ENCODE measurements around the gene MAP2K3.
"Not testable (repeated sequence)": the region's sequence is repeated elsewhere in the genome, so short reads cannot be mapped to it uniquely, and the experiment has no call there.

MAP2K3 gene

DNA sequence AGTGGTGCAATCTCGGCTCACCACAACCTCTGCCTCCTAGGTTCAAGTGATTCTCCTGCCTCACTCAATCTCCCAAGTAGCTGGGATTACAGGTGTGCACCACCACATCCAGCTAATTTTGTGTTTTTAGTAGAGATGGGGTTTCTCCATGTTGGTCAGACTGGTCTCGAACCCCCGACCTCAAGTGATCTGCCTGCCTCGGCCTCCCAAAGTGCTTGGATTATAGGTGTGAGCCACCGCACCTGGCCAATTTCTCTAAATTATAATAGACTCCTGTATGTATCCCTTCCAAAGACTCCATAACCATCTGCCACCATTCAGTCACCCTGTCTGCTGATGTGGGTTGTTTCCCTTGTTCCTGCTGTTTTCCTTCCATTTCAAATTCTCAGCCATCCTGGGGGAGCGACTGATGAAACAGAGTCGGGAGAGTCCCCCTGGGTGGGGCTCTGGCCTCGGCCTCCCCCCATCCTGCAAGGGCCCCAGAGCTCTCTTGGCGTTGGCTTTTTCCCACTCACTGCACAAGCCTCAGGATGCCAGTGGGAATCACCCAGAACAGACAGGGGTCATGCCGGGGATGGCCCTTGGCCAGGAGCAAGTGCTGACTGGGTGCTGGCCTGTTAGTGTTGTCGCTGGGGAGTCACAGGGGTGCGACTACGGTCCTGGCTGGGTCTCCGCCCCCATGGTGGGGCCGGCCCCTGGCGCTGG, 25.7 kb downstream of the MAP2K3 start:
- DNase-seq (ENCODE audit: low spot score), result not testable (repeated sequence)

DNA sequence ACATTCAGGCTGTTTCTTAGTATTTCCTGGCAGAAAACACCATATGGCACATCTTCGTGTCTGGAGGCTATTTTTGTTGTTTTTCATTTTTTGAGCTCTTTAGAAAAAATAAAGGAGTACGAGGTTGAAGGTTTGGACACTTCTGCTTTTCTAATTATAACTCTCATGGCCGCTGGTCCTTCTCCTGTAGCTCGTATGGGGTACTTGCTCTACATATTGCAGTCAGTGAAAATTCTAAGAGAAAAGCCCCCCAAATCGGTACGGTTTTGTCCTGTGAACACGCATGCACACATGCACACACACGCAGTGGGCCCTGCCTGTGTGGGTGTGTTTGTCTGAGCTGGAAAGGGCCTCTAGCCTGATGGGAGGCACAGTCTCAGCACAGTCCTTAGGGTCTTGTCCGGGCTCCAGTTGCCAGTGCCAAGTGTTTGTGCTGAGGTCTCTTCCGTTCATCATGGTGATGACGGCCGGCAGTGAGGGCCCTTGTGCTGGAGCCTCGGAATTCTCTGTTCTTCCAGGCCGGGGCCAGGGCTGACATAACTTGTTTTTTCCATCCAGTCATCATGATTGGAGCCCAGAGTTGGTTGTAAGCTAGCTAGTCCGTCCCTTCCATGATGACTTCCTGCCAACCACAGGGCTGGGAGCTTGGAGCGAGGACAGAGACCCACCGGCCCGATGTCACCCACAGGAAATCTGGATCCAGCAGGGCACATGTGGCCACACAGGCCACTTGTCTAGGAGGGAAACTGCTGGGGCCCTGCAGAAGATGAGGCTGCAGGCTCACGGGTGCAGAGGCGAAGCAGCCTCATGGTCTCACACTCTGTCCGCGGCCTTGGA, 26.5 kb downstream of the MAP2K3 start:
- DNase-seq (ENCODE audit: low spot score), result not testable (repeated sequence)

DNA sequence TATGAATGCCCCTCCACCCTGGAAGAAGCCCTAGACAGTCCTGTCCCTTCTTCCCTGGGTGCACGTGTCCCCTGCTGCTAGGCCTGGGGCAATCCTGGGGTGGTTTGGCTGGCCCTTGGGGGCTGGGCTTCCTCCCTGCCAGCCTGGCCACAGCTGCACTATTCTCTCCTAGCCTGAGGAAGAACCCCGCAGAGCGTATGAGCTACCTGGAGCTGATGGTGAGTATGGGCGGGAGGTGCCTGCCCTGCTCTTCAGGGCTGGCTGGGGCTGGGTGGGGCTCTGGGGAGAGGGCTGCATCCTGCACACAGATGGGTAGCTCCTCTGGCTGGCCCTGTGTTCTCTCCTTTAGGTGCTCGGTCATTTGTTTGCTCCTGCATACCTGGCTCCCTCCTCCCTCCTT, 28.8 kb downstream of the MAP2K3 start:
- no peak for DNase-seq (ENCODE audit: low spot score)

DNA sequence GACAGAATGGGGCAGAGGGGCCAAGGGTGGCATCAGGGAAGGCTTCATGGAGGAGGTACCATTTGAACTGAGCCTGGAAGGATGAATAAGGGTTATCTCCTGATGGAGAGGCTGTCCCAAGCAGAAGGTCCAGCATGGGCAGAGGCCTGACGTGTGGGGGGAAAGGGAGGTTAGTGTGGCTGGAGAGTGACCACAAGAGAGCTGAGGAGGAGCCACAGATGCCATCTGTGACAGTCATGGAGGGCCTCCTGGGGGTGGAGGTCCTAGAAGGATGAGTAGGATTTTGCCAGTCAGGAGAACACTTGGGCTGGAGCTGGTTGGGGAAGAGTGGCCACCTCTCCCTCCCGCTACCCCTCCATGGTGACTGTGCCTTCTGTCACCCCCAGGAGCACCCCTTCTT, 29.2 kb downstream of the MAP2K3 start:
- not testable (repeated sequence) for DNase-seq (ENCODE audit: low spot score)

DNA sequence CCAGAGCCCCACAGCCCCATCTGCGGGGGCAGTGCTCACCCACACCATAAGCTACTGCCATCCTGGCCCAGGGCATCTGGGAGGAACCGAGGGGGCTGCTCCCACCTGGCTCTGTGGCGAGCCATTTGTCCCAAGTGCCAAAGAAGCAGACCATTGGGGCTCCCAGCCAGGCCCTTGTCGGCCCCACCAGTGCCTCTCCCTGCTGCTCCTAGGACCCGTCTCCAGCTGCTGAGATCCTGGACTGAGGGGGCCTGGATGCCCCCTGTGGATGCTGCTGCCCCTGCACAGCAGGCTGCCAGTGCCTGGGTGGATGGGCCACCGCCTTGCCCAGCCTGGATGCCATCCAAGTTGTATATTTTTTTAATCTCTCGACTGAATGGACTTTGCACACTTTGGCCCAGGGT, 29.8 kb downstream of the MAP2K3 start:
- not testable (repeated sequence) for DNase-seq (ENCODE audit: low spot score)

DNA sequence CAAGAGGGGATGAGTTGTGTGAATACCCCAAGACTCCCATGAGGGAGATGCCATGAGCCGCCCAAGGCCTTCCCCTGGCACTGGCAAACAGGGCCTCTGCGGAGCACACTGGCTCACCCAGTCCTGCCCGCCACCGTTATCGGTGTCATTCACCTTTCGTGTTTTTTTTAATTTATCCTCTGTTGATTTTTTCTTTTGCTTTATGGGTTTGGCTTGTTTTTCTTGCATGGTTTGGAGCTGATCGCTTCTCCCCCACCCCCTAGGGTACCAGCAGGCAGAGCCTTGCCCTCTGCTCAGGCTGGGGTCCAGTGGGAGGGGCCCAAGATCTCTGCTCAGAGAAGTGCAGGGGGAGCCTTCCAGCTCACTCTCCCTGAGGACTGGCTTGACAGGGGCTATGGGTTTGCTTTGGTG, 30.2 kb downstream of the MAP2K3 start:
- not testable (repeated sequence) for DNase-seq (ENCODE audit: low spot score)

DNA sequence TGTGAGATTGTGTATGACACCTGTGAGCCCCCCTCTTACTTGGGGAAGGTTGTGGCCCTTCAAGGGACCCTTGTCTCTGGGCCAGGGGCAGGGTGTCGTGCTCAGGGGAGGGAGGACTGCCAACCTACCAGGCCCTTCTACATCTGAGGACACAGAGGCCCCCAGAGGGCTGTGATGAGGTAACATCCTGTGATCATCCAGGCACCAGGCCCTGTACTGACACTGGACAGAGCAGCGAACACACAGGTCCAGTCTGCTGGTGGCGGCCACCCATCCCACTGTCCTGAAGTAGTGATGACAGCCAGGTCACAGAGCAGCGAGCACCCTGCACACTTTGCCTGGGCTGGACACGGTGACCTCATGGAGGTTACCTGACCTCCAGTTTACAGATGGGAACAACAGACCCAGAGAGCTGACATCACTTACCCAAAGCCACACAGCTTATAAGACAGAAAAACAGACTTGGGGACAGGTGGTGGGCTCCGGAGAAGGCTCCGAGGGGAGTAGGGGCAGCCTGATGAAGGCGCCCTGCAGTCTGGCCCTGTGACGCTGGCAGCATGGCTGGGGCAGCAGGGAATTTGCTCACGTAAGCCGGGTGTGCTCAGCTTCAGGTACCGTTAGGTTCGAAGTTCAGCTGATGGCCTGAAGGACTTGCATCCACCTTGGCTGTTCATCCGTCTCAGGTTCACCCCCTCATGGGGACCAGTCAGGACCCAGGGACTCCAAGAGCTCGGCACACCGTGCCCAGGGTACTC, 30.9 kb downstream of the MAP2K3 start:
- DNase-seq (ENCODE audit: low spot score), result not testable (repeated sequence)

DNA sequence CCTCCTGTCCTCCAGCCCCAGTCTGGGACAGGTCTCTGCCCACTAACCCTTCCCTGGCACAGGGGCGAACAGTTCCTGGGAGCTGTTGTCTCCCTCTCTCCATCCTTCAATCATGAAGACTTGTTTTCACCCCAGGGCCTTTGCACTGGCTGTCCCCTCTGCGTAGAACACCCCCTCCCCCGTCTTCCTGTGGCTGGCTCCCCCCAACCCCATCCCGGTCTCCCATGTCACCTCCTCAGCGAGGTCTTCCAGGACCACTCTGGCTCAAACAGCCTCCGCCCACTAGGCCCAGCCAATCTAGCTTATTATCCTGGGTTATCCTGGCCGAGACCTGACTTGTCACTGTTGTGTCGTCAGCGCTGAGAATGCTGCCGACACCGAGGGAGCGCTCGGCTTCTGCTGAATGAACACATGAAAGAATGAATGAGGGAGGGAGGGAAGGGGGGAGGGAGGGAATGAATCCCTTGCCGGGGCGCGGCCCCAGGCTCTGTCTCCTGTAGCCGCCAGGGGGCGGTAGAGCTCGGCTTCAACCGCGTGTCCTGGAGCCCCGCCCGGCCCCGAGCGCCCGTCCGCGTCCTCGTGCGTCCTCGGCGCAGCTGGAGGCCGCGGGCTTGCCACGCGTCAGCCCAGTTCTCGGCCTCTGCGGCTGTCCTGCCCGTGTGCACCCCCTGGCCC, 31.8 kb downstream of the MAP2K3 start:
- DNase-seq (ENCODE audit: low spot score), result not testable (repeated sequence)

DNA sequence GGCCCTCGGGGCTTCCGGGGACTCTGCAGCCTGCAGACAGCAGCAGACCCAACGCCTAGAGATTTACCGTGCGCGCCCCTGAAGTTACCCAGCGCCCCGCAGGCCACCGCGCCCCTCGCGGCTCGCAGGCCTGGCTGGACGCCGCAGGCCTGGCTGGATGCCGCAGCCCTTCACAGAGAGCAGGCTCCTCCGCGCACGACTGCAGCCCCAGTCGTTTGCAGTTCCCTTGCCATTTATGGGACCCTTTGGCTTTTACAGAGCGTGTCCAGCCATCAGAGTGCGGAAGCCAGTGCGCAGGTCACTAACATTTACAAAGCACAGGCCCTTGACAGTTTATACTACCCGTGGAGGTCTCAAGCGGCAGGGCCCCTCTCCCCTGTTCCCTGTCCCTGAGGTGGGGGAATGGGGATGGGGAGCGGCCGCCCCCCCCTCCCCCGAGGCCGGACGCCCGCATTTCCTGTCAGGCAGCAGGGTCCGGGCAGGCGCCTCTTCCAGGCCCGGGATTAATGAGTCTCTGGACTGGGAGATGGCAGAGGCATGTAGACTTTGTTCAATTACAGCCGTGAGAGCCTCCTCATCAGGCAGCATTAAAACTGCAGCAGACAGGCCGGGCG, 32.5 kb downstream of the MAP2K3 start:
- DNase-seq (ENCODE audit: low spot score), result not testable (repeated sequence)

DNA sequence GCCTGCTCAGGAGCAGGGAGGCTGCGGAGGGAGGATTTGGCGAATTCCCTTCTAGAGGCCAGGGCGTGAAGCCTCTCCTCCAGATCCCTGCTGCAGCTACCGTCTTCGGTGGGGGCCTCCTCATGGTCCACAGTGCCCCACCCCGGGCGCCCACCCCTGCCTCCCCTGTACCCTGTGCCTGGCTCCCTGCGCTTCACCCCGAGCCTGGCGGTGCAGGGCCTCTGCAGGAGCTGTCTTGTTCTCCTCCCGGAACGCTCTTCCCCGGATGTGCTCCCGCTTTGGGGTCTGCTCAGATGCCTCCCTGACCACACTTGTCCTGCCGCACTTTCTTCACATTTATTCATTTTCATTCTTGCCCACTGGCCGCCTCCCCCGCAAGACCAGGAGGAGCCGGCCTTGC, 33.3 kb downstream of the MAP2K3 start:
- DNase-seq (ENCODE audit: low spot score), result not testable (repeated sequence)

DNA sequence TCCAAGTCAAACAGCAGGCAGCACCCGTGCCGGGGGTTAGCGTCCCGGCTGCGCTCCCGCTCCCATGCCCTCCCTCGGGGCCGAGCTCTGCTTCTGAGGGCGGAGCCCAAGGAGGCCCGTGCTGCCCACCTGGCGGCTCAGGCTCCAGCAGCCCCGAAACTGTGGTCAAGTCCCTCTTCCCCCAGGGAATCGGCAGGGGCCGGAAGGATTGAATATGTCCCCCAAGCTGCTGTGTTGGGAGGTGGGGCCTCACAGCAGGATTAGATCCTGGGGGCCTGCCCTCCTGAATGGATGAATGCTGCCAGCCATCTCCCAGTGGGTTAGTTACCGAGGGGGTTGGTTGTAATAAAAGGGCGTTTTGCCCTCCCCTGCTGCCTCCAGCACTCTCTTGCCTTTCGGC, 33.9 kb downstream of the MAP2K3 start:
- no peak for DNase-seq (ENCODE audit: low spot score)

DNA sequence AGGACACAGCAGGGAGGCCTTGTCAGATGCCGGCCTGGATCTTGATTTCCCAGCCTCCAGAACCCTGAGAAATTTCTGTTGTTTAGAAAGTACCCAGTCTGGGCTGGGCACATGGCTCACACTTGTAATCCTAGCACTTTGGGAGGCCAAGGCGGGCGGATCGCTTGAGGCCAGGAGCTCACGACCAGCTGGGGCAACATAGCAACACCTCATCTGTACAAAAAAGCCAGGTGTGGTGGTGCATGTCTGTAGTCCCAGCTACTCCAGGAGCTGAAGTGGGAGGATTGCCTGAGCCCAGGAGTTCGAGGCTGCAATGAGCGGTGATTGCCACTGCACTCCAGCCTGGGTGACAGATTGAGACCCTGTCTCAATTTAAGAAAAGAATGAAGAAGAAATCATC, 34.3 kb downstream of the MAP2K3 start:
- DNase-seq (ENCODE audit: low spot score), result not testable (repeated sequence)

DNA sequence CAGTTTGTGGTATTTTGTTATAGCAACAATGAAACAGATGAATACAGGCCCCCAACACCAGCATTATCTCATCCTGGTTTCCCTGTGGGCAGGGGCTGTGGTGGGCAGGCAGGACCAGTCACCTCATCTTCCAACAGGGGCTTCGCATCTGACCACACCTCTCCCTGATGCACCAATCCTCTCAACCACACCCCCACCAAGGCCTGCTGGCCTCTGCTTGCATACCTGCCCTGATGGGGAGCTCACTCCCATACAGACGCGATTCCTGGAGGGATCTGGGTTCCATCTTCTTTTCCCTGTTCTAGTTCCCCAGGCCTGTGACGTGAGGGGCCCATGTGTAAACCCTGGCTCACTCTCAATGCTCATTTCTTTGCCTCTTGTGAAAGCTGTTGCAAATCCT, 34.7 kb downstream of the MAP2K3 start:
- not testable (repeated sequence) for DNase-seq (ENCODE audit: low spot score)

DNA sequence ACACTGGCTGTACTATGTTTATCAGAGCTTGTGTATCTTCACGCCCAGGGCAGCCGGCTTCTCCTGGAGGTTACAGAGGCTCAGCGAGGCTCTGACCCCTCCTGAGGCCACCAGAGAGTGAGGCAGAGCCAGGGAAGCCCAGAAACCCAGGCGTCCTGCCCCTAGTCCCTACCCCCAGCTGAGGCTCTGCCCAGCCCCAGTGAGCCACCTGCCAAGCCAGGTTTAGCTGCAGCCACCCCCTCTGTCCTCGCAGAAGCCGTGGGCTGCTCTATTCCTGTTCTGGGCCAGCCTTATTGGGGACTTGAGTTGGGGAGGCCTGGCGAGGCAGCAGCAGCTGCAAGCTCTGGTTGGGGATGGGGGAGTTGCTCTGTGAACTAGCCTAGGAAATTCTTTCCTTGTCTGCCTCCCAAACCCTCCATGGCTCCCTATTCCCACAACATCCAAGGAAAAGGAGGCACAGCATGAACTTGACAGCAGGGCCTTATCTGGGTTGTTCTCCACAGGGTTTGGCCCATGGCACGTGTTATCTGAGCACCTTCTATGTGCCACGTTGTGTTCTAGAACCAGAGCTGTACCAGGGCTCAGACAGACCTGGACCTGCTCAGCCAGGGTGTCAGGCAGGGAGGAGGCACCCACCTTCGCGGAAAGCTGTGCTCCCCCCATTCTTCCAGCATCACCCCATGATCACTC, 35.3 kb downstream of the MAP2K3 start:
- not testable (repeated sequence) for DNase-seq (ENCODE audit: low spot score)

DNA sequence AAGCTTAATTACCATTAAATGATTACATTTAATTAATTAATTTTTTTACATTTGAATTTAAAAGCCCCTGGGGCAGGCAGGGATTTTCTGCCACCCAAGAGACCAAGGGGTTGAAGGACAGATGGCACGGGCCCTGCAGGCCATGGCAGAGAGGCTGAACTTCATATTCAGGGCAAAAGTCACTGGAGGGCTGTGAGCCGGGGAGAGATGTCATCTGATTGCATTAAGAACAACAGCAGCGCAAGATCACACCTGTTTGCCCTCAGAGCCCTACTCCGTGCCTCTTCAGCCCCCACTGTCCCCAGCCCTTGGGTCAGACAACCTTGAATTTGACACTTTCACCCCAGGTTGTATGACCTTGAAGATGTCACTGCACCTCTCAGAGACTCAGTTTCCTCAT, 35.9 kb downstream of the MAP2K3 start:
- DNase-seq (ENCODE audit: low spot score), result not testable (repeated sequence)

DNA sequence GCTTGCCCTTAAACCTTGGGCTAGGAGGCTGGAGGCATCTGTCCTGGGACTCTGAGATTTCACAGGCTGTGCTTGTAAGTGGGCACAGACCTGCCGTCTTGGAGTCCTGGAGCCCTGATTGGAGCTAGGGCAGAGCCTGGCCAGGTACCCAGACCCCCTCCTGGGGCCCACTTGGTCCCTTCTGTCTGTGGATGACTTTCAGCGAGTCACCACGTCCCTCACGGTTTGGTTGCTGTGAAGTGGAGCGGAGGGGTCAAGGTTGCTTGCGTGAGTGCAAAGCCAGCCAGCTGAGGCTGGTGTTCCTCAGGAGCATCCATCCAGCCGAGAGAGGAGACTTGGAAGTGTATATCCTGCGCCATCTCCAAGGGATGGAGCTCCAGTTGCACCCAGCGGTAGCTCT, 36.5 kb downstream of the MAP2K3 start:
- DNase-seq (ENCODE audit: low spot score), result not testable (repeated sequence)

DNA sequence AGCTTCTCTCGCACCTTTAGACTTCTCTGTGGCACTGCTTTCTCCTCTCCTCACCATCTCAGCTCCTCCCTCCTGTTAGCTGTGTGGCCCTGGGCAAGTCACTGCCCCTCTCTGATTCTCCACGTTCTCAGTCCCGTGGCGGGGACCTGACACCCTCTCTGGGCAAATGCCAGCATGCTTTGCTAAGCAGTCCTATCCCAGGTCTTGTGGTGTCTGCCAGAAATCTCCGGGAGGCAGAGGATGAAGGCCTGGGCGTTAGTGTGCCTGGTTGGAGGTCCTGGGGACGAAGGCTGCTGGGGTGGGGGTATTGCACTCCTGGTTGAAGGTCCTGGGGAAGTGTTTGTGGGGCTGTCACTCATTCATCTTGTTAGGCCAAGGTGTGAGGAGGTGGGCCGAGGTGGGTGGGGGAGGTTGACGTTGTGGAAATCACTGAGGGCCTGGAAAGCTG, 37.3 kb downstream of the MAP2K3 start:
- not testable (repeated sequence) for DNase-seq (ENCODE audit: low spot score)

DNA sequence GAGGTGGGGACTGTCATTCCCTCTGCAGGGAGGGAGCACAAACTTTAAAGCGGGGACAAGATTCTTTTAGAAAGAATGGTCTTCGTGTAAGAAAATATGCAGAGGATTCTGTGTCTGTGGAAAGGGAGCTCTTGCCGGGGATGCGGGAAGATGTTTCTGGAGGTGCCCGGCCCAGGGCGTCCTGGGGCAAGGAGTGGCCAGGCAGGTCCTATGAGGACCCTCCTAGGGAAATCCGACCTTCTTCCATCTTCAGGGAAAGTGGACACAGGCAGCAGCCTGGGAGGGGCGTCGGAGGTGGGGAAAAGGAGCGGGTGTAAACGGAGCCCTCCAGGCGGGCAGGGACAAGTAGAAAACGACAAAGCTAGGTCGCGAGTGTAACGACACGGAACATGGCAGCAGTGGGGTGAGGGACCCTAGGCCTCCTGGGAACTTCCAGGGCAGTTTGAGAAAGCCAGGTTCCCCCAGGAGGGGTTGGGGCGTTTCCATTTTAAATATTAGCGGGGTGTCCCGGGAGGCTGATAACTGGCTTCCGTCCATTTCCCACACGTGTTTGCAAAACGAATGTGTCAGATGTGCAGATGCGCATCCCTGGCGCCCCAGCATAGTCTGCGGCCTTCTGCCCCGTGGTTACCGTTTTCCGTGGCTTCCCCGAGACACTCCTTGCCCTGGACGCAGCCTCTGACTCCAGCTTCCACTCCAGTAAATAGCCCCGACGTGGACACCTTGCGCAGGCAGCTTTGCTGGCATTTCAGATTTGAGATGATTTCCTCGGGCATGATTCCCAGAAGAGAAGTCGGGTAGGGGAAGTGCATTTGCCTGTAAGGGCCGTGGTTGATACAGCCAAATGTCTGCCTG, 39.0 kb downstream of the MAP2K3 start:
- DNase-seq (ENCODE audit: low spot score), result not testable (repeated sequence)

DNA sequence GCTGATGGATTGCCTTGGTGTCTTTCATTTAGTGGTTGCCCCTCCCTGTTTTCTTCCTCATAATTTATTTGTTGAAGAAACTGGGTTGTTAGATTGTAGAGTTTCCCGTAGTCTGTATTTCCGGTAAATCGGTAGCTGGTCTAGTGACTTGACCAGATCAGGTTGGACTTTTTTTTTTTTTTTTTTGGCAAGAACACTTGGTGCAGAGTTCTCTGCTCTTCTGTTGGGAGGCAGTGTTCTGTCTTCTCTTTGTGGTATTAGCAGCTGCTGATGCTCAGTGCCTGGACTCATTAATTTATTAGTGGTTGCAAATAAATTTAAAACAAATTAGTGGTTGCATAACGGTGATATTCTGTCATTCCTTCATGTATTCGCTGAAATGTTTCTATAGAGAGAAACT, 40.2 kb downstream of the MAP2K3 start:
- DNase-seq (ENCODE audit: low spot score), result not testable (repeated sequence)

DNA sequence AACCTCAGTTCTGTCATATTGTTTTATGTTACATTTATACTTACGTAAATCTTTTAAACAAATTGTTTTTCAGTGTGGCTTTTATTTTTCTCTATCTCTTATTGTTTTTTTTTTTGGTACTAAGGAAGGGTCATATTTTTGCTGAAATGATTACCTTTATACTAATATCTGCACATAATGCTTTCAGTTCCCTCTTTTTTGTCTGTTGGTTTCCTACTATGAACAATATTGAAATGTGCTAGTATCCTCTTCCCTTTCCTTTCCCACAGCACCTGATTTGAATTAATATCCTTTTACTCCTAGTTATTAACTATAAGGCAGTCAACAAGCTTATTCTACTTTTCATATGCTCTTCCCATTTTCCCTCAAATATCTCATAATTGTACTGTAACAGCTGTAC, 43.4 kb downstream of the MAP2K3 start:
- not testable (repeated sequence) for DNase-seq (ENCODE audit: low spot score)
